ENCODE data around the gene CCDC3.
"Not testable (repeated sequence)": the region's sequence is repeated elsewhere in the genome, so short reads cannot be mapped to it uniquely, and the experiment has no call there.

CCDC3 gene

GRCh38 chr10:12999849-13000248, 1.7 kb downstream of the CCDC3 start:
- DNase-seq (ENCODE audit: low spot score) = no peak

GRCh38 chr10:12995425-12995861, 6.1 kb downstream of the CCDC3 start:
- no peak for DNase-seq (ENCODE audit: low spot score)

- DNase-seq (ENCODE audit: low spot score) = no peak
These were observed 7.9 kb downstream of the CCDC3 start for GRCh38 chr10:12993595-12993994.

- DNase-seq (ENCODE audit: low spot score) = no peak
These were observed 16.2 kb downstream of the CCDC3 start for GRCh38 chr10:12985347-12985746.

- DNase-seq (ENCODE audit: low spot score) = no peak
These were observed 17.3 kb downstream of the CCDC3 start for GRCh38 chr10:12984165-12984747.

GRCh38 chr10:12983568-12983967, 17.9 kb downstream of the CCDC3 start:
- DNase-seq (ENCODE audit: low spot score) = not testable (repeated sequence)

- no peak for DNase-seq (ENCODE audit: low spot score)
These were observed 19.9 kb downstream of the CCDC3 start for GRCh38 chr10:12981570-12981969.

- no peak for DNase-seq (ENCODE audit: low spot score)
These were observed 20.7 kb downstream of the CCDC3 start for GRCh38 chr10:12980713-12981306.

- no peak for DNase-seq (ENCODE audit: low spot score)
These were observed 21.3 kb downstream of the CCDC3 start for GRCh38 chr10:12980102-12980661.

GRCh38 chr10:12978891-12979290, 22.6 kb downstream of the CCDC3 start:
- no peak for DNase-seq (ENCODE audit: low spot score)

GRCh38 chr10:12975906-12976305, 25.6 kb downstream of the CCDC3 start:
- no peak for DNase-seq (ENCODE audit: low spot score)

- DNase-seq (ENCODE audit: low spot score) = no peak
These were observed 26.2 kb downstream of the CCDC3 start for GRCh38 chr10:12975266-12975665.

GRCh38 chr10:12974491-12975199, 26.9 kb downstream of the CCDC3 start:
- DNase-seq (ENCODE audit: low spot score) = no peak

GRCh38 chr10:12974078-12974477, 27.4 kb downstream of the CCDC3 start:
- no peak for DNase-seq (ENCODE audit: low spot score)

- DNase-seq (ENCODE audit: low spot score) = no peak
These were observed 28.3 kb downstream of the CCDC3 start for GRCh38 chr10:12973149-12973718.

- no peak for DNase-seq (ENCODE audit: low spot score)
These were observed 29.4 kb downstream of the CCDC3 start for GRCh38 chr10:12972146-12972545.

- DNase-seq (ENCODE audit: low spot score) = no peak
These were observed 30.3 kb downstream of the CCDC3 start for GRCh38 chr10:12971001-12971788.

GRCh38 chr10:12969951-12970350, 31.6 kb downstream of the CCDC3 start:
- no peak for DNase-seq (ENCODE audit: low spot score)

- no peak for DNase-seq (ENCODE audit: low spot score)
These were observed 35.4 kb downstream of the CCDC3 start for GRCh38 chr10:12966067-12966466.

GRCh38 chr10:12965571-12965970, 35.9 kb downstream of the CCDC3 start:
- no peak for DNase-seq (ENCODE audit: low spot score)

- DNase-seq (ENCODE audit: low spot score) = no peak
These were observed 39.0 kb downstream of the CCDC3 start for GRCh38 chr10:12962556-12962955.
